Spleen (tissue), 11 donors: Measurements from ENCODE around the gene LRMDA. TPM values are rescaled to one million over a fixed set of nuclear protein-coding genes. Genes with fewer than 3 reads are reported as not detected.

Experiments
- DNase-seq: peaks from one replicate; pipeline ENCODE4 v3.0.0-alpha.2; 2020
- H3K27ac ChIP-seq, 8 donors: fragments of 200-600 bp; sonication (generic) in 7 of 8; 1 replicate in 4 of 8; 2 replicates in 4 of 8; pipeline versions ENCODE4 v1.5.0 to v1.8.0; 2016 to 2021; ENCODE audit warnings: inconsistent platforms in 4 of 8, mild to moderate bottlenecking in 4 of 8, moderate library complexity in 1 of 8
- H3K27me3 ChIP-seq, 7 donors: fragments of 200-600 bp; sonication (generic) in 6 of 7; replicated peaks in 1 of 7; 1 replicate in 4 of 7; 2 replicates in 3 of 7; pipeline versions ENCODE4 v1.5.0 to v1.8.0; 2016 to 2021; ENCODE audit warnings: inconsistent platforms in 3 of 7, mild to moderate bottlenecking in 1 of 7
- H3K36me3 ChIP-seq, 6 donors: fragments of 200-600 bp; sonication (generic) in 5 of 6; 1 replicate in 4 of 6; 2 replicates in 2 of 6; pipeline versions ENCODE4 v1.5.0 to v1.8.0; 2016 to 2021; ENCODE audit warnings: inconsistent platforms in 2 of 6
- H3K4me1 ChIP-seq, 6 donors: fragments of 200-600 bp; sonication (generic) in 5 of 6; 1 replicate in 3 of 6; 2 replicates in 3 of 6; pipeline versions ENCODE4 v1.5.0 to v1.8.0; 2016 to 2021; ENCODE audit warnings: inconsistent platforms in 3 of 6
- H3K4me3 ChIP-seq, 8 donors: fragments of 200-600 bp; sonication (generic) in 7 of 8; 1 replicate in 4 of 8; 2 replicates in 4 of 8; pipeline versions ENCODE4 v1.5.0 to v1.8.0; 2016 to 2021; ENCODE audit warnings: inconsistent platforms in 4 of 8, mild to moderate bottlenecking in 4 of 8, moderate library complexity in 2 of 8
- H3K9me3 ChIP-seq, 8 donors: fragments of 200-600 bp; sonication (generic) in 7 of 8; 1 replicate in 4 of 8; 2 replicates in 4 of 8; pipeline versions ENCODE4 v1.5.0 to v1.8.0; 2016 to 2021; ENCODE audit warnings: inconsistent platforms in 4 of 8
- POLR2A ChIP-seq, 3 donors: fragments of 450-650 bp; IDR thresholded peaks; one replicate each; pipeline ENCODE4 v1.5.1; 2017; ENCODE audit warnings: antibody characterized with exemption in 3 of 3, mild to moderate bottlenecking in 1 of 3
- POLR2AphosphoS5 ChIP-seq, 3 donors: sonication (generic); formaldehyde crosslinking; IDR thresholded peaks; one replicate each; pipeline ENCODE4 v1.5.1; 2017; ENCODE audit warnings: antibody characterized with exemption in 3 of 3
- WGBS, 5 donors: extraction: QIAGEN DNeasy Blood & Tissue Kit in 3 of 5; methylation state at CpG; one replicate each; pipeline versions ENCODE4 v1.1.5 to v1.1.7; 2013 to 2018; 5-methylcytosine and 5-hydroxymethylcytosine counted together
- intact Hi-C: fragments of 100-400 bp; cut with DNase I; formaldehyde crosslinking; loops from one replicate; pipeline ENCODE4 v1.15.0; 2023; ENCODE audit warnings: low total_unique reads
- polyA plus RNA-seq, 3 donors: library from polyadenylated mRNA; stranded (reverse); fragments of 200-250 nt; gene quantifications; one replicate each; pipeline ENCODE4 v1.2.1, GENCODE V29; 2013
- total RNA-seq, 7 donors: library from RNA; depleted of rRNA in 3 of 7; stranded (reverse); fragments of >200 nt in 3 of 7; fragmentation: NEBNext Ultra II Directional in 4 of 7; extraction: Animal tissue kit (Norgen Biotek cat#: 25700) in 4 of 7; gene quantifications; one replicate each; pipeline versions ENCODE4 v1.1.0 to v1.2.1, GENCODE V29; 2016 to 2021
- TF ChIP-seq, protein P1 (sequence below), 11 experiments: fragments of 200-600 bp in 7 of 11; fragments of 450-650 bp in 4 of 11; sonication (generic) in 4 of 11; IDR thresholded peaks in 8 of 11; conservative IDR thresholded peaks in 3 of 11; 1 replicate in 7 of 11; 2 replicates in 4 of 11; pipeline versions ENCODE4 v1.4.0 to v1.8.0; 2016 to 2021; ENCODE audit warnings: antibody characterized with exemption in 11 of 11, inconsistent platforms in 4 of 11, mild to moderate bottlenecking in 1 of 11
- donor health status: healthy with polysubstance abuse.
- donor health status: DM: no; HTN: no; CAD: no; lungs with moderate emphysema.
- donor health status: DM: no; HTN: no; CAD: no.
- donor health status: Bipolar disorder and iron deficiency.
- donor health status: healthy.
- donor health status: DM: no; HTN: no; CAD: no.
- donor health status: DM: yes; HTN: yes; CAD: no.

Gene LRMDA
- total and polyA plus RNA-seq, 10 donors: 7.3 to 46.6 (median 28.2) TPM

DNA sequence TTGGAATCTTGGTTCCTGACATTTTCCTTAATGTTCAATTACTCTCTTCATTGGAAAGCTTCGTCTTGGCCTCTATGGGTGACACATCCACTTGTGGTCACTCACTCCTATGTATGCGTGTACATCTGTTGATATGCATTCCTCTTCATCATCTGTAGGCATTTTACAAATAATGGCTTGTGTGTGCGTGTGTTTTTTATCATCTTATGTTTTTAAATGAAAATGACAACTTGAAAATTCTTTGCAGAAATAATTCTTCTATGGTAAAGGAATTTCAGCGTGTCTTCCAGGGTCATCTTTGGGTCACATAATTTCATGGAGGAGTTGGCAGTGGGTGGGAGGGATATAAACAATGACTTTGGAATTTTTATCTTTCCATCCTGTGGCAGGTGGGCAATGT is 925.1 kb downstream of the LRMDA start:
- no peak overlapping the region for H3K27ac ChIP-seq
- no peaks in the 10 kb centered on the region for H3K9me3 ChIP-seq
- 82 to 93% (median 89%) methylated on average over 4 of the region's 4 CpGs for WGBS, 5 donors
- no peak for DNase-seq
- no peaks in the 10 kb centered on the region for H3K36me3 ChIP-seq
- TF ChIP-seq POLR2AphosphoS5 (IDR thresholded peaks at IDR 0.05) (no peak), POLR2A (IDR thresholded peaks at IDR 0.05) (no peak)
- TF ChIP-seq, protein P1, sequence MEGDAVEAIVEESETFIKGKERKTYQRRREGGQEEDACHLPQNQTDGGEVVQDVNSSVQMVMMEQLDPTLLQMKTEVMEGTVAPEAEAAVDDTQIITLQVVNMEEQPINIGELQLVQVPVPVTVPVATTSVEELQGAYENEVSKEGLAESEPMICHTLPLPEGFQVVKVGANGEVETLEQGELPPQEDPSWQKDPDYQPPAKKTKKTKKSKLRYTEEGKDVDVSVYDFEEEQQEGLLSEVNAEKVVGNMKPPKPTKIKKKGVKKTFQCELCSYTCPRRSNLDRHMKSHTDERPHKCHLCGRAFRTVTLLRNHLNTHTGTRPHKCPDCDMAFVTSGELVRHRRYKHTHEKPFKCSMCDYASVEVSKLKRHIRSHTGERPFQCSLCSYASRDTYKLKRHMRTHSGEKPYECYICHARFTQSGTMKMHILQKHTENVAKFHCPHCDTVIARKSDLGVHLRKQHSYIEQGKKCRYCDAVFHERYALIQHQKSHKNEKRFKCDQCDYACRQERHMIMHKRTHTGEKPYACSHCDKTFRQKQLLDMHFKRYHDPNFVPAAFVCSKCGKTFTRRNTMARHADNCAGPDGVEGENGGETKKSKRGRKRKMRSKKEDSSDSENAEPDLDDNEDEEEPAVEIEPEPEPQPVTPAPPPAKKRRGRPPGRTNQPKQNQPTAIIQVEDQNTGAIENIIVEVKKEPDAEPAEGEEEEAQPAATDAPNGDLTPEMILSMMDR (IDR thresholded peaks at IDR 0.05 in 8 of 11, conservative IDR thresholded peaks at IDR 0.05 in 3 of 11): no peak
- H3K27me3 ChIP-seq: no peaks in the 10 kb centered on the region
- H3K4me3 ChIP-seq: no peak overlapping the region
- no peaks in the 10 kb centered on the region for H3K4me1 ChIP-seq
- intact Hi-C loops: no loop called here

DNA sequence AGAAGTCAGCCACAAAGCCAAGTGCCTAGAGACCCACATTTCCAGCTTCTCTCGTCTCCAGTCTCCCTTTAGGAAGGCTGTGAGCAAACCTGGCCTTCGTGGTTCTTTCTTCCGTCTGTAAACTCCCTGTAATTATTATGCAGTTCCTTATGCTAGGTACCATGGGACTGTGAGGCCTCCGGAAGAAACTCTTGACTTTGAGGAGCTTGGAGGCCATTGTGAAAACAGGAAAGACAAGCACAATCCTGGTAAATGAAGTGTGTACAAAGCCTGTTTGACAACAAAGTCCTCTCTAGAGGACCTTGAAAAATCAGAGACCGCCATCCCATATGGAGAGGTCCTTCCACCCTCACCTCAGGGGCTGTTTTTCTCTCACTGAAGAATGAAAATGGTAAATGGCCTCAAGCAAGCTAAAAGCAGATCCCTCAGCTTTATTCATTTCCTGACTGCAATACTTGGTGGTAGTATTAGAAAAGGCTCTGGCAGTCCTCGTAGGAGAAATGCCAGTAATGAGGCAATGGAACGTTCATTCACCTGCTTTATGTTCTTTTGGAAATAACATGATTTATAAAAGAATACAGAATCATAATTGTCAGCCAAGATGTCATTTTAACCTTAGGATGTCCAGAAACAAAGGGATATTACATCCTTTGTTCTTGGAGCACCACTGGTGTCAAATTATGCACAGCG is 926.4 kb downstream of the LRMDA start:
- TF ChIP-seq POLR2AphosphoS5 (IDR thresholded peaks at IDR 0.05): no peak
- WGBS, 5 donors: 71 to 85% (median 77%) methylated on average over 8 of the region's 8 CpGs
- DNase-seq: no peak
- H3K27ac ChIP-seq: no peak overlapping the region
- intact Hi-C loops: no loop called here
- no peaks in the 10 kb centered on the region for H3K4me1 ChIP-seq
- no peaks in the 10 kb centered on the region for H3K27me3 ChIP-seq
- no peak overlapping the region for H3K4me3 ChIP-seq
- H3K9me3 ChIP-seq: no peaks in the 10 kb centered on the region
- H3K36me3 ChIP-seq: no peaks in the 10 kb centered on the region

DNA sequence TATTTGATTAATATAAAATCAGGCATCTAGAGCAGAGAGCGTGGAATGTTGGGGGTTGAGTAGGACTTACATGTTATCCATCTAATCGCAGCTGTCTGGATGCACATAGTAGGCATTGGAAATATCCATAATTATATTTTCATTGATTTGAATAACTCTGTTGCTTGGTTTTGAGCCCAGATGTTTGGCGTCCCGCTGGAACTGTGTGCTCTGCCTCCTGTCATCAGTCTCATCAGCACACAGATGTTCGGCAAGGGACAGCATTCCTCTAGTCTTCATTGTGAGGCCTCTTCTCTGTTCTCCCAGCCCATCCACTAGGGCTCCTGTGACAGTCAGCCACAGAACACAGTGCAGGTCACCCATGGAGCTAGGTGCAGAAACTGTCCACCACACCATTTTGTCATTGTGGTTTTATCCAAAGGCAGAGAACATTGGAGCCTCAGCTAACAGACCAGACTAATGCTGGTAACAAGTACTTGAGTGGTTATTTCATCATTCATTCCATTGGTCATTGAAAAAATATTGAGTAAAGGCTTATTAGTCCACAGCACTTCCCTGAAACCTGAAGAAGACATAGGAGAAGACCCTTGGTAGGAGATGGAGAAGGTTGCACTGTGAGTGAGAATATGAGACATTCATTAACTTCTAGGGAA is 927.4 kb downstream of the LRMDA start:
- intact Hi-C loops: no loop called here
- TF ChIP-seq, protein P1 (IDR thresholded peaks at IDR 0.05 in 8 of 11, conservative IDR thresholded peaks at IDR 0.05 in 3 of 11): no peak
- TF ChIP-seq POLR2AphosphoS5 (IDR thresholded peaks at IDR 0.05) (no peak), POLR2A (IDR thresholded peaks at IDR 0.05) (no peak)
- Histone ChIP-seq H3K4me1 (no peaks in the 10 kb centered on the region), H3K4me3 (no peak overlapping the region), H3K9me3 (no peaks in the 10 kb centered on the region), H3K36me3 (no peaks in the 10 kb centered on the region), H3K27ac (no peak overlapping the region), H3K27me3 (no peaks in the 10 kb centered on the region)
- whole genome bisulfite sequencing, 5 donors: 92 to 97% (median 95%) methylated on average over 5 of the region's 5 CpGs
- DNase-seq: no peak

DNA sequence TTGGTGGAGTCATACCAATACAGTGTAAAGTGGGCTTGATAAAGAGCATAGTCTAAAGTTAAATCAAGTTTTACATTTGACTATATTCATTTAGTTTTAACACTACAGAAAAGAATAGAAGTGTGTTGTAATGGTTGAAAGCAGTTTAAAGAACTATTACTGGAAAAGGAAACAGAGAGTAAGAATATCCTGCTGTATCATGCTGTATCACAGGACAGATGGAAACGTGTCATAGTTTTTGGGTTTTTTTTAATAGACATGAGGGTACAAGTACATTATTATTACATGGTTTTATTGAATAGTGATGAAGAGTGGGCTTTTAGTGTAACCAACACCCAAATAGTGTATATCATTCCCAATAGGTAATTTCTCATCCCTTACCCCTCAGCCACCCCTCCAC is 944.3 kb downstream of the LRMDA start:
- H3K4me3 ChIP-seq: no peak overlapping the region
- peaks cover 0 to 5% (median 0%) of the 10 kb centered on the region in 8 donors for H3K9me3 ChIP-seq
- no peak for TF ChIP-seq POLR2A (IDR thresholded peaks at IDR 0.05)
- TF ChIP-seq, protein P1 (IDR thresholded peaks at IDR 0.05 in 8 of 11, conservative IDR thresholded peaks at IDR 0.05 in 3 of 11): no peak
- no peak for TF ChIP-seq POLR2AphosphoS5 (IDR thresholded peaks at IDR 0.05)
- DNase-seq: no peak
- no peaks in the 10 kb centered on the region for H3K4me1 ChIP-seq
- 55 to 74% (median 64%) methylated on average over 1 of the region's 1 CpG for WGBS, 5 donors
- intact Hi-C loops: no loop called here
- H3K27ac ChIP-seq: no peak overlapping the region
- H3K36me3 ChIP-seq: no peaks in the 10 kb centered on the region
- no peaks in the 10 kb centered on the region for H3K27me3 ChIP-seq
